ENCODE data around the gene RASGRP1. TPM values are rescaled to one million over a fixed set of nuclear protein-coding genes. Genes with fewer than 3 reads are reported as not detected.

Gene RASGRP1
- total RNA-seq, 1 donor from 2014 or later, result not detected

DNA sequence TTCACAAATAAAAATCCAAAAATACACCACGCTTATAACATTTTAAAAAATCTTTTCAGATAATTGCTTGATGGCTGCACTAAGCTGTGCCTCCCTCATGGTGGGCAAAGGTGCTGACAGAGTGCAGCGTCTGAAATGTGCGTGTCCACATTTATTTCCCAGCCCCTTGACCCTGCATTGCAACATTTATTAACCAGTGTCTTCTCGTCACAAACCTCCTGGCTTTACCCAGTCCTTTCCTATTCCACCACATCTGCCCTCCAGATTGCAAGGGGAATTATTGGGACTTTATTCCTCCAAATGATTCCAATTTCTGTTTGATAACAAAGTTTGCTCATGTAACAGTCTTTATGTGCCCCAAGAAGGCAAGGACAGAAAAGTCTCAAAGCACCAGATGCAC, 5.5 kb downstream of the RASGRP1 start:
- no peak for TF ChIP-seq CTCF (IDR thresholded peaks at IDR 0.05)
- H3K4me3 ChIP-seq, result no peak overlapping the region
- DNase-seq (ENCODE audit: low spot score in 2 of 2), result no peak
- no peaks in the 10 kb centered on the region for H3K27me3 ChIP-seq
- H3K36me3 ChIP-seq, result no peaks in the 10 kb centered on the region
- no peaks in the 10 kb centered on the region for H3K4me1 ChIP-seq
- intact Hi-C loops (cut with DNase I), result no loop called here
- no peak overlapping the region for H3K27ac ChIP-seq
- no peaks in the 10 kb centered on the region for H3K9me3 ChIP-seq

- TF ChIP-seq CTCF (IDR thresholded peaks at IDR 0.05), result no peak
- Histone ChIP-seq H3K36me3 (no peaks in the 10 kb centered on the region), H3K27me3 (no peaks in the 10 kb centered on the region), H3K27ac (no peak overlapping the region), H3K9me3 (no peaks in the 10 kb centered on the region), H3K4me1 (no peaks in the 10 kb centered on the region), H3K4me3 (no peak overlapping the region)
- intact Hi-C loops (cut with DNase I), result no loop called here
- DNase-seq (ENCODE audit: low spot score in 2 of 2), result no peak
Observed at GRCh38 chr15:38558372-38559059, 6.1 kb downstream of the RASGRP1 start.

GRCh38 chr15:38557921-38558320, 6.7 kb downstream of the RASGRP1 start:
- Histone ChIP-seq H3K36me3 (no peaks in the 10 kb centered on the region), H3K27me3 (no peaks in the 10 kb centered on the region), H3K4me1 (no peaks in the 10 kb centered on the region), H3K4me3 (no peak overlapping the region), H3K27ac (no peak overlapping the region), H3K9me3 (no peaks in the 10 kb centered on the region)
- intact Hi-C loops (cut with DNase I), result no loop called here
- no peak for DNase-seq (ENCODE audit: low spot score in 2 of 2)
- TF ChIP-seq CTCF (IDR thresholded peaks at IDR 0.05), result no peak

GRCh38 chr15:38555686-38556334, 8.8 kb downstream of the RASGRP1 start:
- intact Hi-C loops (cut with DNase I), result no loop called here
- TF ChIP-seq CTCF (IDR thresholded peaks at IDR 0.05), result no peak
- no peaks in the 10 kb centered on the region for H3K27me3 ChIP-seq
- H3K9me3 ChIP-seq, result no peaks in the 10 kb centered on the region
- H3K36me3 ChIP-seq, result no peaks in the 10 kb centered on the region
- H3K4me1 ChIP-seq, result no peaks in the 10 kb centered on the region
- no peak overlapping the region for H3K4me3 ChIP-seq
- H3K27ac ChIP-seq, result no peak overlapping the region
- no peak for DNase-seq (ENCODE audit: low spot score in 2 of 2)

DNA sequence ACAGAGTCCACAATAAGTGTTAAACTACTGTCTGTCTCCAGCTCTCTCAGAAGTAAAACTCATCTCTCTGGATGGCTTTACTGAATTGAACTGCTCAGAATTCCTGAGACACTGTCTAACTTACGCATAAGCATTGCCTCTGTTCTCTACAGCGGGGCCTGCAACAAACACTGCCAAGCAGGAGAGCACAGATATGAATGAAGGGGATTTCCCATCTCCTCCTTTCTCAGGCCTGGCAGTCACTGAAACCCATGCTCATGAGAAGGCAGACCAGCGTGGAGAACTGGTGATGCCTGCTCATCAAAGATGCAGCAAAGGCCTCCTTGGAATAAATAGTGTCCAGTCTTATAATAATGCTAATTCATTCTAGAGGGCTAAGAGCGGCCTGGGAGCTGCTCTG, 10.3 kb downstream of the RASGRP1 start:
- H3K4me1 ChIP-seq, result no peaks in the 10 kb centered on the region
- H3K27ac ChIP-seq, result no peak overlapping the region
- TF ChIP-seq CTCF (IDR thresholded peaks at IDR 0.05), result no peak
- H3K4me3 ChIP-seq, result no peak overlapping the region
- DNase-seq (ENCODE audit: low spot score in 2 of 2), result no peak
- H3K9me3 ChIP-seq, result no peaks in the 10 kb centered on the region
- H3K27me3 ChIP-seq, result no peaks in the 10 kb centered on the region
- intact Hi-C loops (cut with DNase I), result no loop called here
- H3K36me3 ChIP-seq, result no peaks in the 10 kb centered on the region

Data from ascending aorta (tissue), 2 donors.